DMS79 (cell line): ENCODE data around the gene GRB2.
"Not testable (repeated sequence)": the region's sequence is repeated elsewhere in the genome, so short reads cannot be mapped to it uniquely, and the experiment has no call there.

Experiments
- DNase-seq: peaks from one replicate; lab custom pipeline; 2025; lab: John Stamatoyannopoulos, UW

GRB2 gene

GRCh38 chr17:75405365-75406221, at the start of gene GRB2:
Gene GRB2 (minus strand): TSS chr17:75405678. CDS start chr17:75393628, 12,050 bp downstream.
- peak; percentile 76 for DNase-seq

GRCh38 chr17:75454672-75455071, 49.2 kb upstream of the GRB2 start:
- DNase-seq = not testable (repeated sequence)

- DNase-seq = peak; percentile 89
Measured at GRCh38 chr17:75454193-75454592, 48.7 kb upstream of the GRB2 start.

GRCh38 chr17:75450270-75450669, 44.8 kb upstream of the GRB2 start:
- DNase-seq = no peak

GRCh38 chr17:75447951-75448856, 42.7 kb upstream of the GRB2 start:
- DNase-seq = no peak

GRCh38 chr17:75445896-75446295, 40.4 kb upstream of the GRB2 start:
- not testable (repeated sequence) for DNase-seq

GRCh38 chr17:75445296-75445695, 39.8 kb upstream of the GRB2 start:
- no peak for DNase-seq

GRCh38 chr17:75442168-75443103, 37.0 kb upstream of the GRB2 start:
- no peak for DNase-seq

- DNase-seq = no peak
Measured at GRCh38 chr17:75440738-75441448, 35.4 kb upstream of the GRB2 start.

GRCh38 chr17:75439287-75439686, 33.8 kb upstream of the GRB2 start:
- no peak for DNase-seq

GRCh38 chr17:75437404-75437803, 31.9 kb upstream of the GRB2 start:
- not testable (repeated sequence) for DNase-seq

GRCh38 chr17:75434433-75434832, 29.0 kb upstream of the GRB2 start:
- DNase-seq = not testable (repeated sequence)

- DNase-seq = no peak
Measured at GRCh38 chr17:75433218-75433783, 27.8 kb upstream of the GRB2 start.

GRCh38 chr17:75430159-75430974, 24.9 kb upstream of the GRB2 start:
- DNase-seq = no peak

- DNase-seq = no peak
Measured at GRCh38 chr17:75428543-75429469, 23.3 kb upstream of the GRB2 start.

- no peak for DNase-seq
Measured at GRCh38 chr17:75418531-75418930, 13.1 kb upstream of the GRB2 start.

- no peak for DNase-seq
Measured at GRCh38 chr17:75417054-75417580, 11.6 kb upstream of the GRB2 start.

GRCh38 chr17:75416006-75416405, 10.5 kb upstream of the GRB2 start:
- no peak for DNase-seq
